Liver (tissue), 9 donors: ENCODE results near the gene B9D2. TPM values are rescaled to one million over a fixed set of nuclear protein-coding genes. Genes with fewer than 3 reads are reported as not detected.

Experiments used
- DNase-seq: peaks from one replicate; pipeline ENCODE4 v3.0.0-alpha.2; 2017; ENCODE audit warnings: low spot score
- H3K27ac ChIP-seq, 2 donors: one replicate each; pipeline ENCODE4 v1.7.0; 2013; ENCODE audit warnings: inconsistent platforms in 2 of 2, low read length in 2 of 2, control low read depth in 1 of 2, low read depth in 1 of 2, mild to moderate bottlenecking in 1 of 2
- H3K27me3 ChIP-seq, 4 donors: one replicate each; pipeline versions ENCODE4 v1.6.1 to v1.7.0; 2013; ENCODE audit warnings: low read length in 3 of 4, inconsistent platforms in 1 of 4, mild to moderate bottlenecking in 1 of 4, moderate library complexity in 1 of 4; ENCODE audit not compliant: control insufficient read depth in 4 of 4, insufficient read depth in 4 of 4
- H3K36me3 ChIP-seq, 4 donors: one replicate each; pipeline versions ENCODE4 v1.6.1 to v1.7.0; 2013; ENCODE audit warnings: low read length in 3 of 4, mild to moderate bottlenecking in 3 of 4, low read depth in 1 of 4, moderate library complexity in 1 of 4; ENCODE audit not compliant: control insufficient read depth in 4 of 4, insufficient read depth in 3 of 4
- H3K4me1 ChIP-seq, 4 donors: one replicate each; pipeline versions ENCODE4 v1.6.1 to v1.7.0; 2013; ENCODE audit warnings: low read length in 3 of 4, mild to moderate bottlenecking in 3 of 4, moderate library complexity in 1 of 4; ENCODE audit not compliant: control insufficient read depth in 4 of 4, insufficient read depth in 4 of 4
- H3K4me3 ChIP-seq, 3 donors: one replicate each; pipeline versions ENCODE4 v1.6.1 to v1.7.0; 2013; ENCODE audit warnings: low read length in 3 of 3, control low read depth in 1 of 3, low read depth in 1 of 3, mild to moderate bottlenecking in 1 of 3
- H3K9ac ChIP-seq, 2 donors: one replicate each; pipeline ENCODE4 v1.7.0; 2013; ENCODE audit warnings: low read length in 2 of 2, mild to moderate bottlenecking in 2 of 2, moderate library complexity in 2 of 2, control low read depth in 1 of 2, low read depth in 1 of 2
- H3K9me3 ChIP-seq, 4 donors: one replicate each; pipeline versions ENCODE4 v1.6.1 to v1.7.0; 2013; ENCODE audit warnings: low read length in 3 of 4; ENCODE audit not compliant: control insufficient read depth in 4 of 4
- EGR1 ChIP-seq, 2 donors: IDR thresholded peaks; 2 replicates each; pipeline ENCODE4 v1.6.1; 2016 to 2018; ENCODE audit warnings: antibody characterized with exemption in 2 of 2, low read depth in 2 of 2
- FOXA1 ChIP-seq: IDR thresholded peaks from 2 replicates; pipeline ENCODE4 v1.6.1; 2016; ENCODE audit warnings: antibody characterized with exemption
- FOXA2 ChIP-seq: IDR thresholded peaks from 2 replicates; pipeline ENCODE4 v1.6.1; 2016; ENCODE audit warnings: antibody characterized with exemption
- GABPA ChIP-seq, 2 donors: IDR thresholded peaks in 1 of 2; conservative IDR thresholded peaks in 1 of 2; 2 replicates each; pipeline ENCODE4 v1.6.1; 2016; ENCODE audit warnings: antibody characterized with exemption in 2 of 2, mild to moderate bottlenecking in 1 of 2, moderate library complexity in 1 of 2
- HNF4A ChIP-seq, 2 donors: conservative IDR thresholded peaks; 2 replicates each; pipeline ENCODE4 v1.6.1; 2016; ENCODE audit warnings: antibody characterized with exemption in 2 of 2, mild to moderate bottlenecking in 2 of 2
- JUND ChIP-seq, 2 donors: IDR thresholded peaks; 2 replicates each; pipeline ENCODE4 v1.6.1; 2016; ENCODE audit warnings: antibody characterized with exemption in 2 of 2
- RAD21 ChIP-seq, 2 donors: IDR thresholded peaks; 2 replicates each; pipeline ENCODE4 v1.6.1; 2016; ENCODE audit warnings: antibody characterized with exemption in 2 of 2, mild to moderate bottlenecking in 2 of 2
- SP1 ChIP-seq: IDR thresholded peaks from 2 replicates; pipeline ENCODE4 v1.6.1; 2018; ENCODE audit warnings: antibody characterized with exemption, mild to moderate bottlenecking
- TAF1 ChIP-seq: conservative IDR thresholded peaks from 2 replicates; pipeline ENCODE4 v1.6.1; 2016; ENCODE audit warnings: antibody characterized with exemption, mild to moderate bottlenecking
- YY1 ChIP-seq: IDR thresholded peaks from 2 replicates; pipeline ENCODE4 v1.6.1; 2016; ENCODE audit warnings: antibody characterized with exemption, mild to moderate bottlenecking
- WGBS: extraction: QIAGEN DNeasy Blood & Tissue Kit; methylation state at CpG from one replicate; pipeline ENCODE4 v1.1.7; 2013; 5-methylcytosine and 5-hydroxymethylcytosine counted together
- polyA plus RNA-seq, 2 donors: library from polyadenylated mRNA; stranded (reverse) in 1 of 2; unstranded in 1 of 2; fragments of 200-250 nt in 1 of 2; fragments of >200 nt in 1 of 2; fragmentation: Nextera tagmentation in 1 of 2; extraction: Ambion mirVana in 1 of 2; gene quantifications; one replicate each; pipeline versions ENCODE4 v1.2.1 to v1.2.3, GENCODE V29; 2013 to 2015
- total RNA-seq, 2 donors: library from RNA; depleted of rRNA; stranded (reverse); fragments of >200 nt; gene quantifications; one replicate each; pipeline ENCODE4 v1.2.3, GENCODE V29; 2014
- TF ChIP-seq, protein P1 (sequence below): IDR thresholded peaks from 2 replicates; pipeline ENCODE4 v1.6.1; 2016; ENCODE audit warnings: antibody characterized with exemption
- TF ChIP-seq, protein P2 (sequence below): IDR thresholded peaks from 2 replicates; pipeline ENCODE4 v1.6.1; 2016; ENCODE audit warnings: antibody characterized with exemption
- donor health status: healthy.
- donor health status: healthy.
- donor health status: healthy.
- donor health status: healthy.
- donor health status: healthy.

Gene B9D2
- total and polyA plus RNA-seq, 4 donors: 2.4 to 3.7 (median 3.0) TPM

DNA sequence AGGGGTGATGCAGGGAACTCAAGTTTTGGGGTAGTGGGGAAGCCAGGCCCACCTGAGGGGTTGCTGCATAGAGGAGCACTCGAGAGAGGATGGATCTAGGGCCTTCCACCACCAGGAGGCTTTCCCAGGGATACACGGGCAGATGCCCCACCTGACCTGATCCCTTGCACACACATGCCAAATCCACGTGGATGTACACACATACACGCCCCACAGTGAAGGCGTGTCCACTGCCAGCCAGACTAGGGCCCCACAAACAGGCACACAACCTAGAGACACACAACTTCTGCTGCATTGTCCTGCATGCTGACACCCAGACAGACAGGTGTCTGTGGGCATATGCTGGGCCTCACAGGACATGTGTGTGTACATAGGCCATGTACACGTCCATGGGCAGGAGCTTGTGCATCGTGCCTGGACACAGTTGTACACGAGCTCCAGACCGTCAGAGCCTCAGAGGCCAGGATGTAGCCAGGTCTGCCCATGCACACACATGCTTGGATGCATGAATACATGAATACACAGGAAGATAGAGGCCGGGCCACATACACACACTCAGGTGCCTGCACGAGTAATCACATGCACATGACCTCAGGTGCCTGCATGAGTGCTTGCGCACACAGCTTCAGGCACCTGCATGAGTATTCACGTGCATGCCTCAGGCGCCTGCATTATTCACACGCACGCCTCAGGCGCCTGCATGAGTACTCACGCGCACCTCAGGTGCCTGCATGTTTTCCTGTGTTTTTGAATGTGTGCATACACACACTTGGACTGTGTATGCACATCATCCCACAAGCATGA lies 45.1 kb downstream of the B9D2 start:
- H3K4me1 ChIP-seq: peaks cover 0 to 16% (median 4%) of the 10 kb centered on the region in 4 donors
- H3K9ac ChIP-seq: no peak overlapping the region
- DNase-seq: no peak
- no peaks in the 10 kb centered on the region for H3K27me3 ChIP-seq
- WGBS: 86% methylated on average over 19 of the region's 19 CpGs
- peaks cover 3 to 45% (median 27%) of the 10 kb centered on the region in 4 donors for H3K36me3 ChIP-seq
- no peaks in the 10 kb centered on the region for H3K9me3 ChIP-seq
- H3K27ac ChIP-seq: no peak overlapping the region
- no peak overlapping the region for H3K4me3 ChIP-seq
- TF ChIP-seq YY1: no peak
- TF ChIP-seq, protein P1, sequence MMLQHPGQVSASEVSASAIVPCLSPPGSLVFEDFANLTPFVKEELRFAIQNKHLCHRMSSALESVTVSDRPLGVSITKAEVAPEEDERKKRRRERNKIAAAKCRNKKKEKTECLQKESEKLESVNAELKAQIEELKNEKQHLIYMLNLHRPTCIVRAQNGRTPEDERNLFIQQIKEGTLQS: no peak
- TF ChIP-seq TAF1: no peak
- TF ChIP-seq JUND (IDR thresholded peaks at IDR 0.05): no peak
- TF ChIP-seq GABPA (IDR thresholded peaks at IDR 0.05 in 1 of 2, conservative IDR thresholded peaks at IDR 0.05 in 1 of 2): no peak
- TF ChIP-seq FOXA2: no peak
- no peak for TF ChIP-seq FOXA1
- TF ChIP-seq, protein P2, sequence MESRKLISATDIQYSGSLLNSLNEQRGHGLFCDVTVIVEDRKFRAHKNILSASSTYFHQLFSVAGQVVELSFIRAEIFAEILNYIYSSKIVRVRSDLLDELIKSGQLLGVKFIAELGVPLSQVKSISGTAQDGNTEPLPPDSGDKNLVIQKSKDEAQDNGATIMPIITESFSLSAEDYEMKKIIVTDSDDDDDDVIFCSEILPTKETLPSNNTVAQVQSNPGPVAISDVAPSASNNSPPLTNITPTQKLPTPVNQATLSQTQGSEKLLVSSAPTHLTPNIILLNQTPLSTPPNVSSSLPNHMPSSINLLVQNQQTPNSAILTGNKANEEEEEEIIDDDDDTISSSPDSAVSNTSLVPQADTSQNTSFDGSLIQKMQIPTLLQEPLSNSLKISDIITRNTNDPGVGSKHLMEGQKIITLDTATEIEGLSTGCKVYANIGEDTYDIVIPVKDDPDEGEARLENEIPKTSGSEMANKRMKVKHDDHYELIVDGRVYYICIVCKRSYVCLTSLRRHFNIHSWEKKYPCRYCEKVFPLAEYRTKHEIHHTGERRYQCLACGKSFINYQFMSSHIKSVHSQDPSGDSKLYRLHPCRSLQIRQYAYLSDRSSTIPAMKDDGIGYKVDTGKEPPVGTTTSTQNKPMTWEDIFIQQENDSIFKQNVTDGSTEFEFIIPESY: no peak
- TF ChIP-seq RAD21 (IDR thresholded peaks at IDR 0.05): no peak
- no peak for TF ChIP-seq EGR1 (IDR thresholded peaks at IDR 0.05; ENCODE audit: low read depth in 2 of 2)

- DNase-seq: no peak
- H3K9me3 ChIP-seq: no peaks in the 10 kb centered on the region
- no peak overlapping the region for H3K27ac ChIP-seq
- H3K9ac ChIP-seq: no peak overlapping the region
- peaks cover 3 to 50% (median 29%) of the 10 kb centered on the region in 4 donors for H3K36me3 ChIP-seq
- peaks cover 0 to 4% (median 2%) of the 10 kb centered on the region in 4 donors for H3K4me1 ChIP-seq
- H3K4me3 ChIP-seq: no peak overlapping the region
- 97% methylated on average over 24 of the region's 24 CpGs for WGBS
- TF ChIP-seq JUND (IDR thresholded peaks at IDR 0.05): no peak
- TF ChIP-seq HNF4A (conservative IDR thresholded peaks at IDR 0.05): no peak
- TF ChIP-seq FOXA2: no peak
- no peak for TF ChIP-seq SP1
- TF ChIP-seq, protein P2: no peak
- TF ChIP-seq, protein P1: no peak
- H3K27me3 ChIP-seq: no peaks in the 10 kb centered on the region
Measured at GRCh38 chr19:41316306-41316920, 47.5 kb downstream of the B9D2 start.
